DMS 273 treated with DMSO at 0.1 percent for 48 hours (cell line): Measurements from ENCODE around the gene UPK1B.
A peak's percentile ranks its signal among the peaks of the same experiment; 100 is the strongest.

Source experiments
- DNase-seq: peaks from one replicate; lab custom pipeline; 2025; lab: John Stamatoyannopoulos, UW

The UPK1B gene

GRCh38 chr3:119176778-119177177 lies 3.4 kb downstream of the UPK1B start:
- no peak for DNase-seq

DNA sequence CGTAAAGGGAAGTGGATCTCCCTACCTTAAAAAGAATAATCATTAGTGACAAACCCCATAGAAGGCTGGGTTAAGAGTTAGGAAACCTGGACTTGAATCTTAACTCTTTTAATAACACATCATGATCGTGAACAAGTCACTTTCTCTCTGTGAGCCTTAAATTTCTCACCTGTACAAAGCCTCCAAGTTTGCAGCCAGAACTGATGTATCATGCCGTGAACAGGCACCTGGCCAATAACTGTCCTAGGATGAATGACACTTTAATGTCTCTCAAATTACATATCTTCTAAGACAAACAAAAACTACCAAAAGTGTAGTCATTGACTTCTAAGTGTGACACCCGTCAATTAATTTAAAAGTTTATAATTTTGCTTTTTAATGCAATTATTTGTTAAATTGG lies 3.9 kb downstream of the UPK1B start:
- DNase-seq = no peak

- DNase-seq = no peak
Observed at GRCh38 chr3:119181765-119182164, 8.4 kb downstream of the UPK1B start.

GRCh38 chr3:119184111-119184510 lies 10.7 kb downstream of the UPK1B start:
- DNase-seq = no peak

DNA sequence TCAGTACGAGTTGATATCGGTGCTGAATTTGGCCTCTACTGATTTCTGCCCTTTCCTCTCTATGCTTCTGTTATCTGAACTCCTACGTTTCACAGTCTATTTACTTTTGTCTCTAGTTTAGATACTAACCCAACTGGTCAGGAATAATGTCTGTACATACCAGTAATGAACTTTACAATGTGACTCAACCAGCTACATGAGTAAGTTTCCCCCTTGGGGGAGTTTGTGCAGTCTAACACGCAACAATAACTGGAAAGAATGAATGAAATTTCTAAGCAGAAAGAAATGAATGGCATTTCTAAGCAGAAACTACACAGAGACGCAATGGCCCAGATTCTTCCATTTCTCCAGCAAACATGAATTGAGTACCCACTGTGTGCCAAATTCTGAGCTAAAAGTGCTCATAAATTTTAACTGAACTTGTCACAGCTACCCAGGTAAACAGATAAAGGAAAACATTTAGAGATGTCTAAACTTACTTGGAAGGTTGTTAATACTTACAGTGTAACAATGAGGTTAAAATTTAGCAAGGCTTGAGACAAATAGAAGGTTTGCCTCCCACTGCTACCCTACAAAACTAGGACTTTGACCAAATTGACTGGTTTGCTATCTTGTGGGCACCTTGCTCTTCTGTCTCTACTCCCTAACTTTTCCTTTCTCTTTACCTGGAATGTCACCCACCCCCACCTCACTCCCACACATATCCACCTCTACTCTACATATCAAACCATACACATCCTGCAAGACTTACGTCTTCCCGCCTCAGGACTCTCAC lies 11.6 kb downstream of the UPK1B start:
- no peak for DNase-seq

DNA sequence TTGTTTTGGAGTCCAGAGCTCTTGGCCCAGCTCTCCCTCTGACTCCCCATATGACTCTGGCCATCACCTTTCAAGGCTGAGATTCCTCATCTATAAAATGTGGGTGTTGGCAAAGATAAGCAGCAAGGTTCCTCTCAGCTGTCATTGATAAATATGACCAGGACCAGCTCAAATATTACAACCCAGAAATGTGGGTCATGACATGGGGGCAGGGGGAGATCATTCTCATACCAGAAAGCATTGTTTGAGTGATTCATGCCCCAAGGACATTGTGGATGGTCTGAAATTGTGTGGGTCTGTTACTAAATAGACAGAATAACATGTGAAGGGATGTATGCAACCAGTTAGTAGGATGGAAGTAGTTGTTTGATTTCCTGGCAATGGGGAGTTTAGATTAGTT lies 13.9 kb downstream of the UPK1B start:
- DNase-seq = no peak

DNA sequence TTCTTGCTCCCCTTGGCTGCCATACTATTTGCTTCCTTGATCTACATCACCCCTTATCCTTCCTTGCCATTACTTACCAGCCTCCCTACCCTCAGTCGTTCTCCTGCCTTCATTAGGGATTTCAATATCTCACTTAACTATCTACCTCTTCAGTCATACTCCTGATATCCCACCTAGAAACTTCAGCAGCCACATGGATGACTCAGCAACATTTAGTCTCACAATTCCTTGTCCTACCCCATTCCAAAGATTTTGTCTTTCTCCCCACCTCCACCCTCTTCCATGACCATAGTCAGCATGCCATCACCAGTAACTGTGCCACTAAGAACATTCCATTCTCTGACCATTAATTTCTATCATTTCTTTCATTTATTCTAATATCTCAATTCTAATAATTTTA lies 18.4 kb downstream of the UPK1B start:
- DNase-seq = no peak

- DNase-seq = no peak
Observed at GRCh38 chr3:119194237-119195150, 21.1 kb downstream of the UPK1B start.

DNA sequence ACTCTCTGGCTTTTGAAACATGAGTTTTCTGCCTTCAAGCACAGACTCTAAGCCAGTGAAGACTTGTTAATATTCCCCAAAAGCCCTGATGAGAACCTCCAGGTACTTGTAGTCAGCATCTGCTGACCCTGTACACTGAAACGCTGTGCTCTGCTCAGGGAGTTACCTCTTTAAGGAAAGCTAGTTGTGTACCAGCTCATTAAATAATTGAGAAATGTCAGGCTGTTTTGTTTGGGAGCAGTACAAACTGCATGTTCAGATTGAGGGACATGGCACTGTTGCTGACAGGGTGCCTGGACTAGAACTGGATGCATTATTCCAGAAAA lies 21.7 kb downstream of the UPK1B start:
- no peak for DNase-seq

- DNase-seq = no peak
Observed at GRCh38 chr3:119195911-119196310, 22.5 kb downstream of the UPK1B start.

DNA sequence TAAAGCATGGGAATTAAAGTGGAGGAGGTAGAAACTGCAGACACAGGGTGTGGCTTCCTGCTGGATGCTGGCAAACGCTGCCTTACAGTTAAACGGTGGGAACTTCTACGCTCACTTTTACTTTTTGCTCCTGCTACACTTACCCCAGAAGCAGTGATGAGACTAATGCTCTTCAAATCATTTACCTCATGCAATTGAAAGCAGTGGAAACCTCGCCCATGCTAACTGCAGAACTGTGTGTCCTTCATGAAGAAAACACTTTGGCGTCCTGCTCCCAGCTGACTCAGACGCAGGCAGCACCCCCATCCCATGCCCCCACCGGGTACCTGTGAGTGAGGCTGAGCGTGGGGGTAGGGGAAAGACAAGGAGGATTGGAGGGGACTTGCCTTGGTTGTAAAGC lies 31.8 kb downstream of the UPK1B start:
- DNase-seq = no peak

GRCh38 chr3:119205685-119206084 lies 32.3 kb downstream of the UPK1B start:
- no peak for DNase-seq

GRCh38 chr3:119206611-119207511 lies 33.5 kb downstream of the UPK1B start:
- DNase-seq = peak; percentile 65

GRCh38 chr3:119207512-119207875 lies 34.1 kb downstream of the UPK1B start:
- no peak for DNase-seq

DNA sequence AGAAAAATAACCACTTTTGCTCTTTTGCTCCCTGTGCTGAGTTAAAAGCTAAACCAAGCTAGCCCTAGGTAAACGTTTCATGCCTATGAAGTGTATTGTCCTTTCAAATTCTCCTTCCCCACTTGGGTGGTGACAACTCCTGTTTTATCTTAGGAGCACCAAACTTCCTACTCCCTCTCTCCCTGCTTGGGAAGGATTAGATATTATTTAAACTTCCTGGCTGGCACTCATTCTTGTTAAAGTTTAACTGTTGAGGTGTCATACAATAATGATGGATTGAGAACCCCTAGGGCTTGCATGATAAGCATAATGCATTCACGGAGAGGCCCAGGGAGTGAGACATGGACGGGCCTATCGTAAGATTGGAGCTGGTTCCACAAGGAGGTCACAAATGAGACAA lies 37.8 kb downstream of the UPK1B start:
- no peak for DNase-seq

DNA sequence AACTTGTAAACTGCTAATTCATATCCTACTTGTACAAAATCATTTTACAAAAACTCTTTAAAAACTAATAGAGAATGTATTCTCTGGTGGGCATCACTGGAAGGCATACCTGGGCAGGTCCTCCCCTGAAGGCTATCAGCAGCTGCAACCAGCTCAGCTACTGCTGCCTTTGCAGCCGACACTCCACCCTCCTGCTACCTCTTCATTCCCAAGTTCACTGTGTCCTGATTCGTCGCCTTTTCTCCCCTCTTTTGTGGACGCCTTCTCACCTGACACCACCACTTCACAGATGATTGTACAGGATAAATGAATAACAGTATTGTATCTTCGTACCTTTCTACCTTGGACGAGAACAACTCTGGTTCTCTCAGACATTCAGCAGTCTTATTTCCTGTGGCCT lies 38.4 kb downstream of the UPK1B start:
- no peak for DNase-seq

GRCh38 chr3:119219069-119219468 lies 45.7 kb downstream of the UPK1B start:
- DNase-seq = no peak

- no peak for DNase-seq
Observed at GRCh38 chr3:119220198-119220597, 46.8 kb downstream of the UPK1B start.

- no peak for DNase-seq
Observed at GRCh38 chr3:119220970-119221667, 47.7 kb downstream of the UPK1B start.

DNA sequence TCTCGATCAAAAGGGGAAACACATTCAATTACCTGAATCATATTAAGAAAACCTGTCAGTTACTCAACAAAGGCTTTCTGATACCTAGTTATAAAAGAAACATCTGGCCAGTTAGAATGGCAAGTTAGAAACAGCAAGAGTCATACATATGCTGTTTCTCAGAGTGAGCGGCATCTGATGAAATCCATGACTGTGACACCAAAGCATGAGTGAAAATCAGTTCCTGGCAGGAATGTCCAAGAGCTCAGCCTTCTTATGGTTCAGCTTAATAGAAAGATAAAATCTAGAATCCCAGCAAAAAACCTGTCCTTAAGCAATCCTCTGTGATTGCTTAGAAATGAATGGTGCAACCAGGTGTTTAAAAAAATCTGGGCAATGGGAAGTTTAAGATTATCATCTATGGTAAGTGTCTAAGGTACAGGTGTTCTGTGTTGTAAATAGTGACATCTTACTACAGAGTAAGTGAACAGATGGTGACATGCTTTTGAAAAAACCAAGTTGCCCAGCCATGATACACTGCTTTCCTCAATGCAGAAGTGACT lies 48.5 kb downstream of the UPK1B start:
- no peak for DNase-seq

- DNase-seq = no peak
Observed at GRCh38 chr3:119222391-119222790, 49.0 kb downstream of the UPK1B start.

DNA sequence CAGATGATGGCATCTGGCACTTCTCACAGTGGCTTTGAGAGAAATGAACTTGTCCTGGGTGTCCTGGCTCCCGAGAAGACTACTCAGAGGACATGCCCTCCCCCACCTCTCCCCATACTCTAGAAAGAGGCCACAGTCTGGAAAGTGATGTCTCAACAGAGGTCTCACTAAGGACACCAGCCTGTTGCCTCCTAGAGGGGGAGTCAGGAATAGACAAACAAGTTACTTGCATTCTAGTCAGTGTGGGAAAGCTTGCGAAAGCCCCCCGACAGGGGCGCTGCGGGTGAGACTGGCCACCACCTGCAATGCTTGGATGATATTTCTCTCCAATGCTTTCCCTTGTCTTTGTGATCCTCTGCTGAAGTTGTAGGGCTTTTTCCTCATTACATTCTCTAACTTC lies 50.1 kb downstream of the UPK1B start:
- DNase-seq = no peak
